SHP77 (cell line): ENCODE results near the gene ZC3H10.
"Not testable (repeated sequence)": the region's sequence is repeated elsewhere in the genome, so short reads cannot be mapped to it uniquely, and the experiment has no call there.

Experiments used
- DNase-seq, 2 experiments: peaks; one replicate each; lab custom pipeline; 2025; lab: John Stamatoyannopoulos, UW

The ZC3H10 gene, protein sequence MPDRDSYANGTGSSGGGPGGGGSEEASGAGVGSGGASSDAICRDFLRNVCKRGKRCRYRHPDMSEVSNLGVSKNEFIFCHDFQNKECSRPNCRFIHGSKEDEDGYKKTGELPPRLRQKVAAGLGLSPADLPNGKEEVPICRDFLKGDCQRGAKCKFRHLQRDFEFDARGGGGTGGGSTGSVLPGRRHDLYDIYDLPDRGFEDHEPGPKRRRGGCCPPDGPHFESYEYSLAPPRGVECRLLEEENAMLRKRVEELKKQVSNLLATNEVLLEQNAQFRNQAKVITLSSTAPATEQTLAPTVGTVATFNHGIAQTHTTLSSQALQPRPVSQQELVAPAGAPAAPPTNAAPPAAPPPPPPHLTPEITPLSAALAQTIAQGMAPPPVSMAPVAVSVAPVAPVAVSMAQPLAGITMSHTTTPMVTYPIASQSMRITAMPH

GRCh38 chr12:56117778-56118687 is at the start of gene ZC3H10:
Gene ZC3H10 (plus strand): TSS chr12:56118266. CDS start chr12:56120563, 2,297 bp downstream.
- peak; percentile 98 for DNase-seq

DNA sequence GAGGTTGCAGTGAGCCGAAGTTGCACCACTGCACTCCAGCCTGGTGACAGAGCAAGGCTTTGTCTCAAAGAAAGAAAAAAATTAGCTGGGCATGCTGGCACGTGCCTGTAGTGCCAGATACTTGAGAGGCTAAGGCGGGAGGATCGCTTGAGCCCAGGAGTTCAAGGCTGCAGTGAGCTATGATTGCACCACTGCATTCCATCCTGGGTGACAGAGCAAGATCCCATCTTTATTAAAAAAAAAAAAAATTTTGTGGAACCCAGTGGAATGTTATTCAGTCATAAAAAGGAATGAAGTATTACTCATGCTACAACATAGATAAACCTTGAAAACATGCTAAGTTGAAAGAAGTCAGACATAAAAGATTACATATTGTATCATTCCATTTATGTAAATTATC is 46.4 kb upstream of the ZC3H10 start:
- DNase-seq = no peak

- no peak for DNase-seq
Observed at GRCh38 chr12:56074396-56074795, 43.7 kb upstream of the ZC3H10 start.

DNA sequence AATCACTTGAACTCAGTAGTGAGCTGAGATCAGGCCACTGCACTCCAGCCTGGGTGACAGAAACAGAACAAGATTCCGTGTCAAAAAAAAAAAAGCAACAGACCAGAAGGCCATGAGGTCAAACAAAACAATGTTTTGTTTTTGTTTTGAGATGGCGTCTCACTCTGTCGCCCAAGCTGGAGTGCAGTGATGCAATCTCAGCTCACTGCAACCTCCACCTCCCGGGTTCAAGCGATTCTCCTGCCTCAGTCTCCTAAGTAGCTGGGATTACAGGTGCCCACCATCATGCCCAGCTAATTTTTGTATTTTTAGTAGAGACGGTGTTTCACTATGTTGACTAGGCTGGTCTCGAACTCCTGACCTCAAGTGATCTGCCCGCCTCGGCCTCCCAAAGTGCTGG is 40.1 kb upstream of the ZC3H10 start:
- not testable (repeated sequence) for DNase-seq

DNA sequence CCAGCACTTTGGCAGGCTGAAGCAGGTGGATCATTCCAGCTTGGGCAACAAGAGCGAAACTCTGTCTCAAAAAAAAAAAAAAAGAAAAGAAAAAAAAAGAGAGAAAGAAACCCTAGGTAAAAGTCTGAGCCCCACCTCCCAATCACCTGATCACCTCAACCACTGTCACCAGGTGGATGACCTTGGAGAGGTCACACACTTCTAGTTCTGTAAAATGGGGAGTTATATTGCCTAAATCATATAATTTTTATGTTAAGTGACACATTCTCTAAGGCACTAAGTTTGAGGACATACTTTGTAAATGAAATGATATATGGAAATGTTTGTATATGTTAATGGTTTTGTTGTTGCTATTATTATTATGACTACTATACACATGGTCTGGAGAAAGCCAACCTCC is 39.6 kb upstream of the ZC3H10 start:
- no peak for DNase-seq

DNA sequence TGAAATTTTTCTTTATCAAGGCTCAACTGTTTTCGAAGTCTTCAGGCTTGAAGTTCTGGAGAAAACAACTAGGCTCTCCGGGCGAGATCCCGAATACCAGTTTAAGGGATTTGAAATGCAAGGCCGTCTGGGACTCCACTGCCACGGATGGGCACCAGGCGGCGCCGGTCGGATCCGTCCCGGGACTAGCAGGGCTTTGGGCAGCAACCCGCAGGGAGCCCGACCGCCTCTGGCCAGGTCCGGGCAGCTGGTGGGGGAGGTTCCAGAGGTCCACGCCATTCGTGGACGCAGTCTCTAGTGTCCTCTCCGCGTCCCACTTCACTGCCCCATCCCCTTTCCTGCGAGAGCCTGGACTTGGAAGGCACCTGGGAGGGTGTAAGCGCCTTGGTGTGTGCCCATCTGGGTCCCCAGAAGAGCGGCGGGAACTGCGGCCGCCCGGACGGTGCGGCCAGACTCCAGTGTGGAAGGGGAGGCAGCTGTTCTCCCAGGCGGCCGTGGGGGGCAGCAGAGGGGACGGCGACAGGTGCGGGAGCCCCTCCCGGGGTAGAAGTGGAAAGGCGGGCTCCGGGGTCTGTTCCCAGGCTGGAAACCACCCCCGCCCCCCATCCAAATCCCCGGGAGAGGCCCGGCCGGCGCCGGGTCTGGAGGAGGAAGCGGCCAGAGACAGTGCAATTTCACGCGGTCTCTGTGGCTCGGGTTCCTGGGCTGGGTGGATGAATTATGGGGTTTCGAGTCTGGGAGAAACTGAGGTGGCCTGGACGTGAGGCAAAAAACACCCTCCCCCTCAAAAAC is 38.9 kb upstream of the ZC3H10 start:
- peak; percentile 66 to 73 for DNase-seq

DNA sequence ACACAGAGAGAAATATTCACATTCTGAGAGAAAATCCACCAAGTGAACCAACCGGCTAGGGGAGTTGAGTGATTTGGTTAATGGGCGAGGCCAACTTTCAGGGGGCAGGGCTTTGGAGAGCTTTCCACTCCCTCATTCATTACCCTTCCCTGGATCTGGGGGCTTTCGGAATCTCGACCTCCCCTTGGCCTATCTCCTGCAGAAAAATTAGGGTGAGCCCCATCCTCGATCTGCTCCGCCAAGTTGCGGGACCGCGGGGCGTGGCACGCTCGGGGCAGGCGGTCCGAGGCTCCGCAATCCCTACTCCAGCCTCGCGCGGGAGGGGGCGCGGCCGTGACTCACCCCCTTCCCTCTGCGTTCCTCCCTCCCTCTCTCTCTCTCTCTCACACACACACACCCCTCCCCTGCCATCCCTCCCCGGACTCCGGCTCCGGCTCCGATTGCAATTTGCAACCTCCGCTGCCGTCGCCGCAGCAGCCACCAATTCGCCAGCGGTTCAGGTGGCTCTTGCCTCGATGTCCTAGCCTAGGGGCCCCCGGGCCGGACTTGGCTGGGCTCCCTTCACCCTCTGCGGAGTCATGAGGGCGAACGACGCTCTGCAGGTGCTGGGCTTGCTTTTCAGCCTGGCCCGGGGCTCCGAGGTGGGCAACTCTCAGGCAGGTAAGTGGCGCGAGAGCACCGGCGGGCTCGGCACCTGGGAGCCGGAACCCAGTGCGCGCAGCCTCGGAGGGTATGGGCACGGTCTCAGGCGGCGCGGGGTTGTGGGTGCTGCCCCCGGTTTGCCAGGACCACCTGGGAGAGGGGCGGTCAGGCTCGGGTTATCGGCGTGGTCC is 38.1 kb upstream of the ZC3H10 start, which contains the start of gene ERBB3:
Gene ERBB3 (plus strand): TSS at position 443 of the 833 bp plus-strand sequence. CDS start 136 bp downstream, at position 579.
- peak; percentile 16 to 26 for DNase-seq

- DNase-seq = no peak
Observed at GRCh38 chr12:56080556-56081138, 37.4 kb upstream of the ZC3H10 start.

DNA sequence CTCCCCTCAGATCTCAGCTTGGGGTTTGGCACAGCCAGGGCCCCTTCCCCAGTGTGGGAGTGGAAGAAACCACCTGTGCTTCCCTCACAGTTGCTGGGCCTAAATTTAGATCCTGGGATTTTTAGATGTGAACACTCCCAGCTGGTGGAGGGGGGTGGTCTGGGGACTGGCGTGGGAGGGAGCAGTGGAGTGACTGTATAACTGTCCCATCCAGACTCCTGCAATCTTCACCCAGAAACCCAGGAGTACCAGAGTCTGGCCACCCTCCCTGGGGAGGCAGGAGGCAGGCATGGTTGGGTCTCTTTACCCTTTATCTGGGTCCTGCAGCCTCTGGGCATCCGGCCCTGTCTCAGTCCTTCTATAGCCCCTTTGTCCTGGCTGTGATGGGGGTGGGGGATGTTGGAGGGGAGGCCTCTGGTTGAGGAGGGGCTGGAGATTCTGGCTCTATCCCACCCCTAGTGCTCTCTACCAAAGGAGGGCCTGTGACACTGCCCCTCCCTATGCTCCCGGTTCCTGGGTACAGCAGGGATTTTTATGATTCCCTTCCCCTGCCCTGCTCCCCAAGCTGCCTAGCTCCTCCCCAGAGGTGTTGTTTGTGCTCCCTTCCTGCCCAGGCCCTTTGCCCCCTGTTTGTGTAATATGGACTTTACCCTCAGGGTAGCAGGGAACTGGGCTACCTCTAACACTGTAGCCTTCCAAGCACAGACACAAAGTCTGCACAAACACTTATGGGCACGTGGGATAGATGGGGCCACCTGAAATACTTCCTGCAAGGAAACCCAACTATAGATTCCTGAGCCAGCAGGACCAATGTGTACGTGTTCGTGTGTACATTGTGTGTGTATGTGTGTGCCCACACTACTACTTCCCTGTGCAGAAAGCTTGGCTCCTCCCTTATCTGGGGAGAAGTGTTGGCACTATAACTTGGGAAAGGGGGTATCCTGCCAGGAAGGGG is 36.4 kb upstream of the ZC3H10 start:
- DNase-seq = no peak

GRCh38 chr12:56082382-56082781 is 35.7 kb upstream of the ZC3H10 start:
- DNase-seq = no peak

GRCh38 chr12:56082967-56083366 is 35.1 kb upstream of the ZC3H10 start:
- DNase-seq = no peak

DNA sequence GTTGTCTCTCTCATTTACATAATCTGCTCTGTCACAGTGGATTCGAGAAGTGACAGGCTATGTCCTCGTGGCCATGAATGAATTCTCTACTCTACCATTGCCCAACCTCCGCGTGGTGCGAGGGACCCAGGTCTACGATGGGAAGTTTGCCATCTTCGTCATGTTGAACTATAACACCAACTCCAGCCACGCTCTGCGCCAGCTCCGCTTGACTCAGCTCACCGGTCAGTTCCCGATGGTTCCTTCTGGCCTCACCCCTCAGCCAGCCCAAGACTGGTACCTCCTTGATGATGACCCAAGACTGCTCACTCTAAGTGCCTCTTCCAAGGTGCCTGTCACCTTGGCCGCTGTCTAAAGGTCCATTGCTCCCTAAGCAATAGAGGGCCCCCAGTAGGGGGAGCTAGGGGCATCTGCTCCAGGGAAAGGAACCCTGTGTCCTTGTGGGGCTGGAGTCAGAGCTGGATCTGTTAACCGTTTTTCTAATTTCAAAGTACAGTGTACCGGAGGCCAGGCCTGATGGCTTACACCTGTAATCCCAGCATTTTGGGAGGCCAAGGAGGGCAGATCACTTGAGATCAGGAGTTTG is 33.0 kb upstream of the ZC3H10 start:
- peak; percentile 5 to 15 for DNase-seq

- DNase-seq = no peak
Observed at GRCh38 chr12:56086096-56086495, 32.0 kb upstream of the ZC3H10 start.

DNA sequence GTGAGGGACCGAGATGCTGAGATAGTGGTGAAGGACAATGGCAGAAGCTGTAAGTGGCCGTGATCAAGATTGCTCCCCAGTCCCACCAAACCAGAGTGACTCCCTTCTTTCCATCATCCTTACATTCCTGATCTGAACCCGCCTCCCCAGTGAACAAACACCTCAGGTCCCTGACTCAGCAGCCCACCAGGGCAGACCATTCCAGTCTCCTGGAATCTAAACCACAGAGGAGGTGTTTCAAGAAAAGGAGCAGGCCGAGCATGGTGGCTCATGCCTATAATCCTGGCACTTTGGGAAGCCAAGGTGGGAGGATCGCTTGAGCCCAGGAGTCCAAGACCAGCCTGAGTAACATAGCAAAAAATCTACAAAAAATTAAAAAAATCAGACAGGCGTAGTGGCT is 31.5 kb upstream of the ZC3H10 start:
- DNase-seq = no peak

DNA sequence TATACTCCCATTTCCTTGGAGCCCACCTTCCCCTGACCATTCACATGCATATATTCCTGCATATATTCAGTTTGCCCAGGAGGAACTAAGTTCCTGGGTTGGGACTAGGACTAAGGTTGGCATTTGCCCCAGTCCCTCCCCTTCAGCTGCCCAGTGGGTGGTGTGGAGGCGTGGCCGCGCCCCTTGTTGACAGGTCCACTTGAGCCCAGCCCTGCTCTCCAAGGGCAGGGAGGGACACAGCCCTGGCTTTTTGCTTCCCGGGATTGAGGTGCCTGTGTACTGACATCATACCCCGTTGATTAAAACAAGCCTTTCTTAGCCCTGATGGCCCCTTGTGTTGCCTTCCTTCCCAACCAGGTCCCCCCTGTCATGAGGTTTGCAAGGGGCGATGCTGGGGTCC is 30.8 kb upstream of the ZC3H10 start:
- peak; percentile 7 to 24 for DNase-seq

DNA sequence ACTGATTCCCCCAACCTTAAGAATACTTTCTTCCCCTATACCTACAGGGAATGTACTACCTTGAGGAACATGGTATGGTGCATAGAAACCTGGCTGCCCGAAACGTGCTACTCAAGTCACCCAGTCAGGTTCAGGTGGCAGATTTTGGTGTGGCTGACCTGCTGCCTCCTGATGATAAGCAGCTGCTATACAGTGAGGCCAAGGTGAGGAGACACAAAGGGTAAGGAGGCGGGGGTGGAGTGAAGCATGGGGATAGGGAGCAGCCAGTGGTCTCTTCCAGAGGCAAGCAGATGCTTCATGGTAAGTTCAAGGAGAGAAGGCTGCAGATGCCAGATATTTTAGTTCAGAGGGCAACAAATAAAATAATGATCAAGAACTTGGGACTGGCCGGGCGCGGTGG is 20.3 kb upstream of the ZC3H10 start:
- DNase-seq = no peak

DNA sequence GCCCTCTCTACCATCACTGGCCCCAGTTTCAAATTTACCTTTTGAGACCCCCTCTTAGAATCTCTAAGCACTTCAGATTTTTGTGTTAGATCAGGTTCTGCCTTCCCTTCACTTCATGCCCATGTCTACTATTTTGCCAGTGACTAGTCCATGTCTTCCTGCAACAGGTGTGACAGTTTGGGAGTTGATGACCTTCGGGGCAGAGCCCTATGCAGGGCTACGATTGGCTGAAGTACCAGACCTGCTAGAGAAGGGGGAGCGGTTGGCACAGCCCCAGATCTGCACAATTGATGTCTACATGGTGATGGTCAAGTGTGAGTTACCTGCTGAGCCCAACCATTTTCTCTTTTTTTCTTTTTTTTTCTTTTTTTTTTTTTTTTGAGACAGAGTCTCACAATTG is 19.5 kb upstream of the ZC3H10 start:
- DNase-seq = no peak

DNA sequence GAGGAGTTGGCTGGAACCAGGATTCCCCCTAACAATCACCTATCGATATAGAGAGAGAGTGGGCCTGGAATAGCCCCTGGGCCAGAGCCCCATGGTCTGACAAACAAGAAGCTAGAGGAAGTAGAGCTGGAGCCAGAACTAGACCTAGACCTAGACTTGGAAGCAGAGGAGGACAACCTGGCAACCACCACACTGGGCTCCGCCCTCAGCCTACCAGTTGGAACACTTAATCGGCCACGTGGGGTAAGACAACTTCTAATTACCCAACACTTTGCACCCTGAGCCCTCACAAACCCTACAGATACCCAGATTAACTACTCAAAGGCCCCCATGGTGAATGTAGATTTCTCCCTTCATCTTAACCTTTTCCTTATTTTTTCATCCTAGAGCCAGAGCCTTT is 18.3 kb upstream of the ZC3H10 start:
- DNase-seq = no peak

DNA sequence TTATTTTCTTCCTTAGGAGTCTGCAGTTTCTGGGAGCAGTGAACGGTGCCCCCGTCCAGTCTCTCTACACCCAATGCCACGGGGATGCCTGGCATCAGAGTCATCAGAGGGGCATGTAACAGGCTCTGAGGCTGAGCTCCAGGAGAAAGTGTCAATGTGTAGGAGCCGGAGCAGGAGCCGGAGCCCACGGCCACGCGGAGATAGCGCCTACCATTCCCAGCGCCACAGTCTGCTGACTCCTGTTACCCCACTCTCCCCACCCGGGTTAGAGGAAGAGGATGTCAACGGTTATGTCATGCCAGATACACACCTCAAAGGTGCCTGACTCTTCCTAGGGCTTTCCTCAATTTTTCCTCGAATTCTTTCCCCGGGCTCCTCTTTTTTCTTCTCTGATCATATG is 17.0 kb upstream of the ZC3H10 start:
- no peak for DNase-seq
